HepG2 (cell line): Measurements from ENCODE around the gene TIMM8B. TPM values are rescaled to one million over a fixed set of nuclear protein-coding genes. Genes with fewer than 3 reads are reported as not detected.

Experiments
- ARNT2 ChIP-seq: sonication (generic); formaldehyde crosslinking; IDR thresholded peaks from 2 replicates; pipeline ENCODE4 v1.8.0; 2022; ENCODE audit warnings: mild to moderate bottlenecking, low read depth, missing genetic modification reagents, moderate library complexity
- ATRX ChIP-seq: sonication (generic); formaldehyde crosslinking; IDR thresholded peaks from 2 replicates; pipeline ENCODE4 v1.4.0; 2020; ENCODE audit warnings: missing genetic modification reagents, borderline replicate concordance
- CHCHD3 ChIP-seq: sonication (generic); formaldehyde crosslinking; IDR thresholded peaks from 2 replicates; pipeline ENCODE4 v1.8.0; 2022; ENCODE audit warnings: mild to moderate bottlenecking, missing genetic modification reagents, moderate library complexity
- DMTF1 ChIP-seq: sonication (generic); formaldehyde crosslinking; IDR thresholded peaks from 2 replicates; pipeline ENCODE4 v1.4.0; 2020; ENCODE audit warnings: mild to moderate bottlenecking, missing genetic modification reagents
- EZH2 ChIP-seq: conservative IDR thresholded peaks from 2 replicates; pipeline ENCODE4 v1.6.1; 2012; ENCODE audit warnings: mild to moderate bottlenecking, low read depth, low read length, moderate library complexity
- HMGA1 ChIP-seq: sonication (generic); formaldehyde crosslinking; conservative IDR thresholded peaks from 2 replicates; pipeline ENCODE4 v1.4.0; 2020; ENCODE audit warnings: missing genetic modification reagents
- HNRNPL ChIP-seq: fragments of 200-400 bp; formaldehyde crosslinking; IDR thresholded peaks from 2 replicates; pipeline ENCODE4 v1.6.1; 2017; ENCODE audit warnings: mild to moderate bottlenecking, low read depth, low read length
- HOXA5 ChIP-seq: sonication (generic); formaldehyde crosslinking; IDR thresholded peaks from 2 replicates; pipeline ENCODE4 v1.4.0; 2020; ENCODE audit warnings: missing genetic modification reagents
- ISX ChIP-seq: sonication (generic); formaldehyde crosslinking; conservative IDR thresholded peaks from 2 replicates; pipeline ENCODE4 v1.5.0; 2020; ENCODE audit warnings: missing genetic modification reagents
- KDM6A ChIP-seq: IDR thresholded peaks from 2 replicates; pipeline ENCODE4 v1.6.1; 2016; ENCODE audit warnings: low read depth
- KLF9 ChIP-seq: IDR thresholded peaks from 2 replicates; pipeline ENCODE4 v1.6.1; 2016; ENCODE audit warnings: low read depth
- NCOA2 ChIP-seq: sonication (generic); formaldehyde crosslinking; IDR thresholded peaks from 2 replicates; pipeline ENCODE4 v1.8.0; 2022; ENCODE audit warnings: inconsistent platforms
- NR3C1 ChIP-seq: sonication (generic); formaldehyde crosslinking; IDR thresholded peaks from 2 replicates; pipeline ENCODE4 v1.4.0; 2020; ENCODE audit warnings: missing genetic modification reagents
- PAWR ChIP-seq: sonication (generic); formaldehyde crosslinking; IDR thresholded peaks from 2 replicates; pipeline ENCODE4 v1.4.0; 2020; ENCODE audit warnings: missing genetic modification reagents, mild to moderate bottlenecking, borderline replicate concordance
- POGZ ChIP-seq: sonication (generic); formaldehyde crosslinking; IDR thresholded peaks from 2 replicates; pipeline ENCODE4 v1.4.0; 2020; ENCODE audit warnings: mild to moderate bottlenecking, missing genetic modification reagents
- RARA ChIP-seq: IDR thresholded peaks from 2 replicates; pipeline ENCODE4 v1.6.1; 2016; ENCODE audit warnings: missing genetic modification reagents, missing compliant biosample characterization
- SIN3B ChIP-seq: fragments of 150-350 bp; IDR thresholded peaks from 2 replicates; pipeline ENCODE4 v1.6.1; 2014; ENCODE audit warnings: low read length
- STAG1 ChIP-seq: sonication (generic); formaldehyde crosslinking; IDR thresholded peaks from 2 replicates; pipeline ENCODE4 v1.4.0; 2020; ENCODE audit warnings: missing genetic modification reagents
- TP53 ChIP-seq: sonication (generic); formaldehyde crosslinking; conservative IDR thresholded peaks from 2 replicates; pipeline ENCODE4 v1.4.0; 2020; ENCODE audit warnings: missing genetic modification reagents
- YY1 ChIP-seq: IDR thresholded peaks from 2 replicates; pipeline ENCODE4 v1.6.1; 2011; ENCODE audit warnings: low read length, low read depth, moderate library complexity, mild to moderate bottlenecking; ENCODE audit not compliant: insufficient read depth, insufficient replicate concordance
- ZBTB3 ChIP-seq: sonication (generic); formaldehyde crosslinking; IDR thresholded peaks from 2 replicates; pipeline ENCODE4 v1.4.0; 2020; ENCODE audit warnings: low read depth, mild to moderate bottlenecking, moderate library complexity, missing genetic modification reagents, borderline replicate concordance
- ZFAT ChIP-seq: sonication (generic); formaldehyde crosslinking; conservative IDR thresholded peaks from 2 replicates; pipeline ENCODE4 v1.8.1; 2023; ENCODE audit warnings: missing genetic modification reagents, inconsistent platforms
- ZFP82 ChIP-seq: sonication (generic); formaldehyde crosslinking; IDR thresholded peaks from 2 replicates; pipeline ENCODE4 v1.5.1; 2020; ENCODE audit warnings: mild to moderate bottlenecking, missing genetic modification reagents, borderline replicate concordance
- ZNF317 ChIP-seq: sonication (generic); formaldehyde crosslinking; IDR thresholded peaks from 2 replicates; pipeline ENCODE4 v1.5.0; 2020; ENCODE audit warnings: mild to moderate bottlenecking, missing genetic modification reagents
- ZNF343 ChIP-seq: sonication (generic); formaldehyde crosslinking; IDR thresholded peaks from 2 replicates; pipeline ENCODE4 v1.4.0; 2020; ENCODE audit warnings: mild to moderate bottlenecking, missing genetic modification reagents
- ZNF616 ChIP-seq: sonication (generic); formaldehyde crosslinking; IDR thresholded peaks from 2 replicates; pipeline ENCODE4 v1.5.0; 2020; ENCODE audit warnings: low read depth, mild to moderate bottlenecking, missing genetic modification reagents
- polyA plus RNA-seq, 8 experiments: library from polyadenylated mRNA; depleted of rRNA in 3 of 8; stranded (reverse) in 7 of 8; unstranded in 1 of 8; fragments of >200 nt; fragmentation: Illumina TruSeq in 4 of 8; extraction: Trizol in 4 of 8; gene quantifications; 2 replicates each; pipeline versions ENCODE4 v1.2.1 to v1.2.3, GENCODE V29; 2011 to 2016; ENCODE audit warnings: low read depth in 4 of 8, missing spikeins in 1 of 8, mixed read lengths in 1 of 8; ENCODE audit not compliant: insufficient read depth in 1 of 8
- total RNA-seq, 5 experiments: library from RNA; depleted of rRNA; stranded (reverse); fragments of >200 nt; fragmentation: Illumina TruSeq; extraction: Trizol; gene quantifications; 2 replicates each; pipeline ENCODE4 v1.2.3, GENCODE V29; 2016; ENCODE audit warnings: low read depth in 1 of 5
- TF ChIP-seq, protein P1 (sequence below): sonication (generic); formaldehyde crosslinking; IDR thresholded peaks from 2 replicates; pipeline ENCODE4 v1.5.1; 2020; ENCODE audit warnings: missing genetic modification reagents, mild to moderate bottlenecking, borderline replicate concordance
- TF ChIP-seq, protein P2 (sequence below): sonication (generic); formaldehyde crosslinking; IDR thresholded peaks from 2 replicates; pipeline ENCODE4 v1.8.1; 2023; ENCODE audit warnings: mild to moderate bottlenecking, missing genetic modification reagents

TIMM8B gene
- total and polyA plus RNA-seq, 2 of the 13 experiments (the other 11 are each of a cell fraction or from before 2014, with no cell fraction given) = 84.5 to 98.3 TPM

GRCh38 chr11:112086422-112087191 is at the start of gene TIMM8B, which contains the start of gene SDHD (continued):
- TF ChIP-seq ATRX (CRISPR knock-in tag) (no peak), ARNT2 (CRISPR knock-in tag) (peak; percentile 52; the same call in 1 of the 2 replicates), RARA (CRISPR knock-in tag) (peak; percentile 24; the same call in 1 of the 2 replicates), ISX (no peak), KLF9 (CRISPR knock-in tag) (no peak; the same call in 1 of the 2 replicates), YY1 (peak; percentile 96), SIN3B (peak; percentile 81), DMTF1 (CRISPR knock-in tag) (no peak), ZBTB3 (CRISPR knock-in tag) (no peak; the same call in 1 of the 2 replicates), ZFAT (CRISPR knock-in tag) (no peak), STAG1 (CRISPR knock-in tag) (no peak), ZNF616 (CRISPR knock-in tag) (peak; percentile 62; the same call in 1 of the 2 replicates), ZFP82 (no peak), KDM6A (CRISPR knock-in tag) (no peak), CHCHD3 (CRISPR knock-in tag) (no peak), ZNF343 (CRISPR knock-in tag) (no peak), EZH2 (no peak), POGZ (CRISPR knock-in tag) (peak; percentile 94), HOXA5 (CRISPR knock-in tag) (peak; percentile 37; the same call in 1 of the 2 replicates), NCOA2 (peak; percentile 48), TP53 (CRISPR knock-in tag) (0 out of 2 replicates have a peak, but pooled peaks have one; percentile 49), ZNF317 (CRISPR knock-in tag) (peak; percentile 63; the same call in 1 of the 2 replicates), HNRNPL (no peak), NR3C1 (CRISPR knock-in tag) (no peak), PAWR (no peak), HMGA1 (CRISPR knock-in tag) (no peak)
- TF ChIP-seq, protein P1, sequence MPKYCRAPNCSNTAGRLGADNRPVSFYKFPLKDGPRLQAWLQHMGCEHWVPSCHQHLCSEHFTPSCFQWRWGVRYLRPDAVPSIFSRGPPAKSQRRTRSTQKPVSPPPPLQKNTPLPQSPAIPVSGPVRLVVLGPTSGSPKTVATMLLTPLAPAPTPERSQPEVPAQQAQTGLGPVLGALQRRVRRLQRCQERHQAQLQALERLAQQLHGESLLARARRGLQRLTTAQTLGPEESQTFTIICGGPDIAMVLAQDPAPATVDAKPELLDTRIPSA (CRISPR knock-in tag) = no peak
- TF ChIP-seq, protein P2, sequence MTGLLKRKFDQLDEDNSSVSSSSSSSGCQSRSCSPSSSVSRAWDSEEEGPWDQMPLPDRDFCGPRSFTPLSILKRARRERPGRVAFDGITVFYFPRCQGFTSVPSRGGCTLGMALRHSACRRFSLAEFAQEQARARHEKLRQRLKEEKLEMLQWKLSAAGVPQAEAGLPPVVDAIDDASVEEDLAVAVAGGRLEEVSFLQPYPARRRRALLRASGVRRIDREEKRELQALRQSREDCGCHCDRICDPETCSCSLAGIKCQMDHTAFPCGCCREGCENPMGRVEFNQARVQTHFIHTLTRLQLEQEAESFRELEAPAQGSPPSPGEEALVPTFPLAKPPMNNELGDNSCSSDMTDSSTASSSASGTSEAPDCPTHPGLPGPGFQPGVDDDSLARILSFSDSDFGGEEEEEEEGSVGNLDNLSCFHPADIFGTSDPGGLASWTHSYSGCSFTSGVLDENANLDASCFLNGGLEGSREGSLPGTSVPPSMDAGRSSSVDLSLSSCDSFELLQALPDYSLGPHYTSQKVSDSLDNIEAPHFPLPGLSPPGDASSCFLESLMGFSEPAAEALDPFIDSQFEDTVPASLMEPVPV (CRISPR knock-in tag) = 0 out of 2 replicates have a peak, but pooled peaks have one; percentile 62
